ENCODE data around the gene ACSL5. TPM values are rescaled to one million over a fixed set of nuclear protein-coding genes. Genes with fewer than 3 reads are reported as not detected.

Gene ACSL5
- total and polyA plus RNA-seq, 2 of the 8 experiments (the other 6 are each of a cell fraction or from before 2014, with no cell fraction given) = not detected

GRCh38 chr10:112340601-112341000, 33.3 kb upstream of the ACSL5 start:
- Histone ChIP-seq H3K56ac (replicated peaks; ENCODE audit: insufficient read length, low read depth, low read length) (no peak overlapping the region), H2BK15ac (ENCODE audit: low read length) (no peak overlapping the region), H3K79me2 (ENCODE audit: control insufficient read depth in 1 of 2, insufficient read depth in 2 of 2, low read length in 2 of 2) (no peaks in the 10 kb centered on the region), H3K4me3 (ENCODE audit: extremely low read depth in 1 of 4, insufficient read depth in 2 of 4, low read depth in 3 of 4, low read length in 4 of 4) (no peak overlapping the region), H3K4me2 (ENCODE audit: insufficient read depth in 1 of 2, low read depth in 2 of 2, low read length in 2 of 2) (no peak overlapping the region), H4K91ac (replicated peaks; ENCODE audit: insufficient read length, low read length) (no peak overlapping the region), H3K9ac (replicated peaks in 1 of 4; ENCODE audit: extremely low read depth in 1 of 4, low read depth in 3 of 4, low read length in 3 of 4) (no peak overlapping the region), H2BK20ac (ENCODE audit: low read length) (no peak overlapping the region), H3K27me3 (replicated peaks in 1 of 4; ENCODE audit: control insufficient read depth in 3 of 4, extremely low read depth in 1 of 4, insufficient read depth in 3 of 4, low read length in 3 of 4) (no peaks in the 10 kb centered on the region), H3K36me3 (ENCODE audit: control insufficient read depth in 2 of 4, insufficient read depth in 4 of 4, low read length in 3 of 4) (no peaks in the 10 kb centered on the region), H2BK12ac (ENCODE audit: low read depth, low read length) (no peak overlapping the region), H3K23me2 (ENCODE audit: low read depth, low read length) (no peaks in the 10 kb centered on the region), H3K27ac (ENCODE audit: low read depth, low read length) (no peak overlapping the region), H2BK120ac (replicated peaks; ENCODE audit: low read depth, low read length) (no peak overlapping the region), H4K5ac (ENCODE audit: insufficient read length, low read depth, low read length) (no peak overlapping the region), H3K79me1 (ENCODE audit: low read depth, low read length) (no peaks in the 10 kb centered on the region), H3K4ac (replicated peaks; ENCODE audit: insufficient read length, low read depth, low read length) (no peak overlapping the region), H3K18ac (ENCODE audit: extremely low read depth, low read length) (no peak overlapping the region), H3K9me3 (ENCODE audit: insufficient read depth in 2 of 2, low read depth in 1 of 2, low read length in 1 of 2) (no peaks in the 10 kb centered on the region), H3K14ac (ENCODE audit: insufficient read length) (no peak overlapping the region), H4K8ac (ENCODE audit: extremely low read depth, insufficient read depth, low read length) (no peak overlapping the region), H3K23ac (ENCODE audit: insufficient read length) (no peak overlapping the region), H3K4me1 (replicated peaks in 1 of 4; ENCODE audit: control insufficient read depth in 3 of 4, insufficient read depth in 4 of 4, low read length in 3 of 4) (no peaks in the 10 kb centered on the region), H2AFZ (ENCODE audit: low read length) (no peak overlapping the region), H2AK5ac (ENCODE audit: low read depth, low read length) (no peak overlapping the region), H4K20me1 (replicated peaks in 1 of 2; ENCODE audit: control insufficient read depth in 1 of 2, insufficient read depth in 2 of 2, low read length in 2 of 2) (no peaks in the 10 kb centered on the region), H2BK5ac (ENCODE audit: low read depth, low read length) (no peak overlapping the region)
- 81% methylated on average over 2 of the region's 2 CpGs; no CpG with 5 or more reads in 1 of the 2 experiments for WGBS, 2 experiments (ENCODE audit: extremely low coverage in 1 of 2, insufficient coverage in 1 of 2, insufficient read length in 1 of 2, insufficient replicate concordance in 2 of 2, low coverage in 1 of 2, low lambda C conversion rate in 2 of 2, missing lambda C conversion rate in 1 of 2)
- POLR2A ChIA-PET (ENCODE audit: partially characterized antibody) = interaction anchor here (0.7 kb wide), 1 partner anchor 14 kb away, joined by 3 read pairs; no protein-coding TSS in a partner anchor
- CTCF ChIA-PET (ENCODE audit: partially characterized antibody) = no interaction called here
- no peak for FAIRE-seq
- no peak for DNase-seq (ENCODE audit: low read depth in 1 of 2, low spot score in 2 of 2)
- TF ChIP-seq BACH1 (IDR thresholded peaks at IDR 0.05; ENCODE audit: low read length) (no peak), JUN (IDR thresholded peaks at IDR 0.05; ENCODE audit: low read depth, low read length) (no peak), MAFK (IDR thresholded peaks at IDR 0.05; ENCODE audit: low read depth, low read length) (no peak), CTCF (IDR thresholded peaks at IDR 0.05; ENCODE audit: control extremely low read depth in 1 of 3, insufficient read depth in 1 of 3, low read depth in 1 of 3, low read length in 3 of 3) (no peak), CHD1 (IDR thresholded peaks at IDR 0.05; ENCODE audit: low read depth, low read length) (no peak), TAF7 (optimal IDR thresholded peaks at IDR 0.05; ENCODE audit: borderline replicate concordance, low read depth, low read length) (no peak)
